GM18507 (cell line): Measurements from ENCODE around the gene MRPS18B.
"Not testable (repeated sequence)": the region's sequence is repeated elsewhere in the genome, so short reads cannot be mapped to it uniquely, and the experiment has no call there.

Experiments used
- DNase-seq: peaks from one replicate; pipeline ENCODE4 v3.0.0; 2011; ENCODE audit warnings: low read depth; ENCODE audit not compliant: insufficient read length; ENCODE audit errors: extremely low spot score
- FAIRE-seq: peaks from 2 replicates; lab custom pipeline; 2011; peaks lifted over from hg19 to GRCh38; lab: Jason Lieb, UNC

Gene MRPS18B

GRCh38 chr6:30626484-30627366, 9.1 kb downstream of the MRPS18B start, which contains the start of gene ATAT1:
ATAT1 (plus strand) TSS chr6:30626874.
- FAIRE-seq (peak; percentile 79), DNase-seq (peak; percentile 73)

- DNase-seq (no peak), FAIRE-seq (no peak)
These were observed 18.2 kb downstream of the MRPS18B start for GRCh38 chr6:30635834-30636233.

GRCh38 chr6:30640481-30640880, 22.8 kb downstream of the MRPS18B start:
- FAIRE-seq = no peak
- DNase-seq = no peak

- DNase-seq = no peak
- FAIRE-seq = no peak
These were observed 23.4 kb downstream of the MRPS18B start for GRCh38 chr6:30641048-30641447.

- DNase-seq = no peak
- no peak for FAIRE-seq
These were observed 26.0 kb downstream of the MRPS18B start for GRCh38 chr6:30643656-30644055.

- no peak for FAIRE-seq
- no peak for DNase-seq
These were observed 27.1 kb downstream of the MRPS18B start for GRCh38 chr6:30644769-30645168.

- FAIRE-seq (no peak), DNase-seq (no peak)
These were observed 28.3 kb downstream of the MRPS18B start for GRCh38 chr6:30645989-30646388.

GRCh38 chr6:30646450-30647241, 29.0 kb downstream of the MRPS18B start, which contains the start of gene C6orf136:
C6orf136 (plus strand) TSS chr6:30647133; CDS start chr6:30647232, 99 bp downstream.
- peak; percentile 66 for FAIRE-seq
- peak; percentile 97 for DNase-seq

GRCh38 chr6:30647242-30648116, 29.8 kb downstream of the MRPS18B start:
- DNase-seq (peak; percentile 61), FAIRE-seq (peak; percentile 56)

- no peak for DNase-seq
- no peak for FAIRE-seq
These were observed 33.5 kb downstream of the MRPS18B start for GRCh38 chr6:30651143-30651542.

- FAIRE-seq (no peak), DNase-seq (no peak)
These were observed 37.4 kb downstream of the MRPS18B start for GRCh38 chr6:30654798-30655742.

GRCh38 chr6:30655743-30656094, 38.1 kb downstream of the MRPS18B start:
- FAIRE-seq = no peak

GRCh38 chr6:30656513-30656912, 38.9 kb downstream of the MRPS18B start:
- FAIRE-seq (no peak), DNase-seq (no peak)

More at GRCh38 chr6:30655743-30656094, 38.1 kb downstream of the MRPS18B start:
- no peak for DNase-seq

- FAIRE-seq (no peak), DNase-seq (no peak)
These were observed 39.8 kb downstream of the MRPS18B start for GRCh38 chr6:30657454-30657853.

- not testable (repeated sequence) for FAIRE-seq, DNase-seq
These were observed 40.3 kb downstream of the MRPS18B start for GRCh38 chr6:30657922-30658321.

- DNase-seq = no peak
- FAIRE-seq = no peak
These were observed 47.5 kb downstream of the MRPS18B start for GRCh38 chr6:30664994-30665767.

- not testable (repeated sequence) for FAIRE-seq, DNase-seq
These were observed 48.7 kb downstream of the MRPS18B start for GRCh38 chr6:30666300-30666699.
